Measurements from ENCODE around the gene MALAT1. TPM values are rescaled to one million over a fixed set of nuclear protein-coding genes. Genes with fewer than 3 reads are reported as not detected.
A peak's percentile ranks its signal among the peaks of the same experiment; 100 is the strongest.

MALAT1 gene
- total RNA-seq, 1 donor from 2014 or later, result 16,459 TPM

GRCh38 chr11:65476632-65477148 lies 22.2 kb upstream of the MALAT1 start:
- Histone ChIP-seq H3K27me3 (no peaks in the 10 kb centered on the region), H3K4me1 (peaks cover 71% of the 10 kb centered on the region), H3K4me3 (peak overlapping the region; percentile 84 to 91), H3K9me3 (no peaks in the 10 kb centered on the region), H3K36me3 (no peaks in the 10 kb centered on the region), H3K27ac (peak overlapping the region; percentile 100)
- TF ChIP-seq POLR2AphosphoS5 (IDR thresholded peaks at IDR 0.05; ENCODE audit: insufficient read depth in 1 of 2, low read depth in 1 of 2) (no peak), CTCF (IDR thresholded peaks at IDR 0.05) (no peak), POLR2A (IDR thresholded peaks at IDR 0.05) (no peak)
- intact Hi-C loops (cut with DNase I), result loop anchor here (1.0 kb wide), 1 partner anchor 14 kb away; no protein-coding TSS in a partner anchor
- peak in 1 of 2 donors; percentile 87 for DNase-seq (ENCODE audit: extremely low spot score in 2 of 2)

- intact Hi-C loops (cut with DNase I), result loop anchor here (1.0 kb wide), 1 partner anchor 13 kb away; no protein-coding TSS in a partner anchor
- H3K4me1 ChIP-seq, result peaks cover 67% of the 10 kb centered on the region
- H3K4me3 ChIP-seq, result peak overlapping the region; percentile 84 to 91
- peak overlapping the region; percentile 100 for H3K27ac ChIP-seq
- peak in 1 of 2 donors; percentile 96 for DNase-seq (ENCODE audit: extremely low spot score in 2 of 2)
- H3K27me3 ChIP-seq, result no peaks in the 10 kb centered on the region
- H3K36me3 ChIP-seq, result no peaks in the 10 kb centered on the region
- H3K9me3 ChIP-seq, result no peaks in the 10 kb centered on the region
- peak in 1 of 2 donors; percentile 86 for TF ChIP-seq POLR2A (IDR thresholded peaks at IDR 0.05)
- TF ChIP-seq CTCF (IDR thresholded peaks at IDR 0.05), result no peak
- peak; percentile 87 to 96 for TF ChIP-seq POLR2AphosphoS5 (IDR thresholded peaks at IDR 0.05; ENCODE audit: insufficient read depth in 1 of 2, low read depth in 1 of 2)
These were observed 21.5 kb upstream of the MALAT1 start for GRCh38 chr11:65477149-65477965.

- TF ChIP-seq POLR2A (IDR thresholded peaks at IDR 0.05), result peak in 1 of 2 donors; percentile 55
- TF ChIP-seq POLR2AphosphoS5 (IDR thresholded peaks at IDR 0.05; ENCODE audit: insufficient read depth in 1 of 2, low read depth in 1 of 2), result peak in 1 of 2 donors; percentile 86
- no peak for TF ChIP-seq CTCF (IDR thresholded peaks at IDR 0.05)
- H3K27me3 ChIP-seq, result no peaks in the 10 kb centered on the region
- peak in 1 of 2 donors; percentile 91 for DNase-seq (ENCODE audit: extremely low spot score in 2 of 2)
- no peaks in the 10 kb centered on the region for H3K9me3 ChIP-seq
- no peaks in the 10 kb centered on the region for H3K36me3 ChIP-seq
- H3K4me1 ChIP-seq, result peaks cover 56% of the 10 kb centered on the region
- H3K4me3 ChIP-seq, result peak overlapping the region; percentile 29 to 84
- peak overlapping the region; percentile 100 for H3K27ac ChIP-seq
- intact Hi-C loops (cut with DNase I), result no loop called here
These were observed 20.3 kb upstream of the MALAT1 start for GRCh38 chr11:65478388-65479183.

GRCh38 chr11:65479184-65480145 lies 19.4 kb upstream of the MALAT1 start:
- peak in 1 of 2 donors; percentile 96 for DNase-seq (ENCODE audit: extremely low spot score in 2 of 2)
- Histone ChIP-seq H3K27ac (peak overlapping the region; percentile 100), H3K27me3 (no peaks in the 10 kb centered on the region), H3K9me3 (no peaks in the 10 kb centered on the region), H3K36me3 (no peaks in the 10 kb centered on the region), H3K4me1 (peaks cover 56% of the 10 kb centered on the region), H3K4me3 (peak overlapping the region; percentile 29 to 84)
- TF ChIP-seq POLR2AphosphoS5 (IDR thresholded peaks at IDR 0.05; ENCODE audit: insufficient read depth in 1 of 2, low read depth in 1 of 2) (peak; percentile 70 to 80), POLR2A (IDR thresholded peaks at IDR 0.05) (peak in 1 of 2 donors; percentile 13), CTCF (IDR thresholded peaks at IDR 0.05) (peak in 1 of 3 experiments; percentile 17)
- intact Hi-C loops (cut with DNase I), result no loop called here
